ENCODE data around the gene SLC36A4. TPM values are rescaled to one million over a fixed set of nuclear protein-coding genes. Genes with fewer than 3 reads are reported as not detected.
"Not testable (repeated sequence)": the region's sequence is repeated elsewhere in the genome, so short reads cannot be mapped to it uniquely, and the experiment has no call there.

The SLC36A4 gene
- 4.4 and 7.0 TPM in 2 replicates for total RNA-seq

- peak; percentile 77 to 96 for DNase-seq (ENCODE audit: low read depth in 2 of 2)
Observed at GRCh38 chr11:93197380-93198214, at the start of gene SLC36A4. Gene SLC36A4 (minus strand): TSS chr11:93197991. CDS start chr11:93197832, 159 bp downstream.

GRCh38 chr11:93246790-93247189 lies 49.0 kb upstream of the SLC36A4 start:
- not testable (repeated sequence) for DNase-seq (ENCODE audit: low read depth in 2 of 2)

GRCh38 chr11:93244018-93244417 lies 46.2 kb upstream of the SLC36A4 start:
- DNase-seq (ENCODE audit: low read depth in 2 of 2) = no peak

GRCh38 chr11:93239966-93240365 lies 42.2 kb upstream of the SLC36A4 start:
- no peak for DNase-seq (ENCODE audit: low read depth in 2 of 2)

GRCh38 chr11:93238956-93239355 lies 41.2 kb upstream of the SLC36A4 start:
- DNase-seq (ENCODE audit: low read depth in 2 of 2) = no peak

- DNase-seq (ENCODE audit: low read depth in 2 of 2) = peak; percentile 3 to 42
Observed at GRCh38 chr11:93236741-93237675, 39.2 kb upstream of the SLC36A4 start.

- DNase-seq (ENCODE audit: low read depth in 2 of 2) = peak; percentile 57 to 75
Observed at GRCh38 chr11:93234602-93235207, 36.9 kb upstream of the SLC36A4 start.

- DNase-seq (ENCODE audit: low read depth in 2 of 2) = no peak
Observed at GRCh38 chr11:93229876-93230275, 32.1 kb upstream of the SLC36A4 start.

- DNase-seq (ENCODE audit: low read depth in 2 of 2) = peak; percentile 7 to 23
Observed at GRCh38 chr11:93225662-93226061, 27.9 kb upstream of the SLC36A4 start.

- no peak for DNase-seq (ENCODE audit: low read depth in 2 of 2)
Observed at GRCh38 chr11:93221539-93221938, 23.7 kb upstream of the SLC36A4 start.

GRCh38 chr11:93220078-93220477 lies 22.3 kb upstream of the SLC36A4 start:
- no peak for DNase-seq (ENCODE audit: low read depth in 2 of 2)

- no peak for DNase-seq (ENCODE audit: low read depth in 2 of 2)
Observed at GRCh38 chr11:93219440-93219839, 21.6 kb upstream of the SLC36A4 start.

GRCh38 chr11:93216511-93217101 lies 18.8 kb upstream of the SLC36A4 start:
- DNase-seq (ENCODE audit: low read depth in 2 of 2) = no peak

GRCh38 chr11:93213622-93214021 lies 15.8 kb upstream of the SLC36A4 start:
- no peak for DNase-seq (ENCODE audit: low read depth in 2 of 2)

- DNase-seq (ENCODE audit: low read depth in 2 of 2) = no peak
Observed at GRCh38 chr11:93212094-93212493, 14.3 kb upstream of the SLC36A4 start.

GRCh38 chr11:93209466-93209865 lies 11.7 kb upstream of the SLC36A4 start:
- DNase-seq (ENCODE audit: low read depth in 2 of 2) = no peak

- DNase-seq (ENCODE audit: low read depth in 2 of 2) = no peak
Observed at GRCh38 chr11:93208663-93209270, 11.0 kb upstream of the SLC36A4 start.

- no peak for DNase-seq (ENCODE audit: low read depth in 2 of 2)
Observed at GRCh38 chr11:93199616-93200015, 1.8 kb upstream of the SLC36A4 start.

- DNase-seq (ENCODE audit: low read depth in 2 of 2) = peak in 1 of 2 donors; percentile 34
Observed at GRCh38 chr11:93198215-93198845, 539 bp upstream of the SLC36A4 start.

- peak in 1 of 2 donors; percentile 41 for DNase-seq (ENCODE audit: low read depth in 2 of 2)
Observed at GRCh38 chr11:93196816-93197379, 893 bp downstream of the SLC36A4 start.

All from dermis microvascular lymphatic vessel endothelial cell (primary cell).